Stimulated activated naive CD8-positive, alpha-beta T cell treated with anti-CD3 and anti-CD28 coated beads, Interleukin-15, Interleukin-2, amounts not matched to agents 100 ng/mL and 50 ng/mL, for 24 hours (primary cell): ENCODE results near the gene AUTS2.

Source experiments
- H3K27ac Mint-ChIP-seq: one replicate; pipeline ENCODE4 v1.8.0; 2021; ENCODE audit warnings: mild to moderate bottlenecking, mixed read lengths
- H3K27me3 Mint-ChIP-seq: one replicate; pipeline ENCODE4 v1.8.0; 2021; ENCODE audit warnings: mixed read lengths
- H3K36me3 Mint-ChIP-seq: one replicate; pipeline ENCODE4 v1.8.0; 2021; ENCODE audit warnings: low read depth, mixed read lengths
- H3K4me1 Mint-ChIP-seq: one replicate; pipeline ENCODE4 v1.8.0; 2021; ENCODE audit warnings: low read depth, mixed read lengths
- H3K4me3 Mint-ChIP-seq: one replicate; pipeline ENCODE4 v1.8.0; 2021; ENCODE audit warnings: mild to moderate bottlenecking, mixed read lengths
- H3K9me3 Mint-ChIP-seq: one replicate; pipeline ENCODE4 v1.8.0; 2021; ENCODE audit warnings: mixed read lengths

The AUTS2 gene

GRCh38 chr7:69849268-69849667 is 251.0 kb downstream of the AUTS2 start:
- Mint-ChIP-seq H3K4me1 (peaks cover 11% of the 10 kb centered on the region), H3K27ac (no peak overlapping the region), H3K36me3 (no peaks in the 10 kb centered on the region), H3K27me3 (no peaks in the 10 kb centered on the region), H3K9me3 (no peaks in the 10 kb centered on the region), H3K4me3 (no peak overlapping the region)

- no peak overlapping the region for H3K27ac Mint-ChIP-seq
Measured at GRCh38 chr7:69857014-69857413, 258.7 kb downstream of the AUTS2 start.

GRCh38 chr7:69858471-69858870 is 260.2 kb downstream of the AUTS2 start:
- H3K4me3 Mint-ChIP-seq, result no peak overlapping the region
- H3K27ac Mint-ChIP-seq, result no peak overlapping the region
- H3K9me3 Mint-ChIP-seq, result no peaks in the 10 kb centered on the region
- H3K27me3 Mint-ChIP-seq, result no peaks in the 10 kb centered on the region
- H3K36me3 Mint-ChIP-seq, result no peaks in the 10 kb centered on the region
- H3K4me1 Mint-ChIP-seq, result no peaks in the 10 kb centered on the region

More at GRCh38 chr7:69857014-69857413, 258.7 kb downstream of the AUTS2 start:
- Mint-ChIP-seq H3K4me3 (no peak overlapping the region), H3K27me3 (no peaks in the 10 kb centered on the region), H3K4me1 (no peaks in the 10 kb centered on the region), H3K9me3 (no peaks in the 10 kb centered on the region), H3K36me3 (no peaks in the 10 kb centered on the region)

GRCh38 chr7:69859342-69859741 is 261.1 kb downstream of the AUTS2 start:
- Mint-ChIP-seq H3K4me1 (no peaks in the 10 kb centered on the region), H3K4me3 (no peak overlapping the region), H3K27ac (no peak overlapping the region), H3K36me3 (no peaks in the 10 kb centered on the region), H3K9me3 (no peaks in the 10 kb centered on the region), H3K27me3 (no peaks in the 10 kb centered on the region)

GRCh38 chr7:69860486-69860885 is 262.2 kb downstream of the AUTS2 start:
- Mint-ChIP-seq H3K4me1 (no peaks in the 10 kb centered on the region), H3K27ac (no peak overlapping the region), H3K27me3 (no peaks in the 10 kb centered on the region), H3K4me3 (no peak overlapping the region), H3K36me3 (no peaks in the 10 kb centered on the region), H3K9me3 (no peaks in the 10 kb centered on the region)

GRCh38 chr7:69860941-69861622 is 262.8 kb downstream of the AUTS2 start:
- no peak overlapping the region for H3K4me3 Mint-ChIP-seq
- H3K4me1 Mint-ChIP-seq, result no peaks in the 10 kb centered on the region
- H3K36me3 Mint-ChIP-seq, result no peaks in the 10 kb centered on the region
- H3K27ac Mint-ChIP-seq, result no peak overlapping the region
- no peaks in the 10 kb centered on the region for H3K9me3 Mint-ChIP-seq
- H3K27me3 Mint-ChIP-seq, result no peaks in the 10 kb centered on the region

- H3K9me3 Mint-ChIP-seq, result no peaks in the 10 kb centered on the region
Measured at GRCh38 chr7:69862413-69863064, 264.3 kb downstream of the AUTS2 start.

GRCh38 chr7:69864274-69864673 is 266.0 kb downstream of the AUTS2 start:
- Mint-ChIP-seq H3K4me3 (no peak overlapping the region), H3K36me3 (no peaks in the 10 kb centered on the region), H3K4me1 (no peaks in the 10 kb centered on the region), H3K9me3 (no peaks in the 10 kb centered on the region), H3K27me3 (no peaks in the 10 kb centered on the region), H3K27ac (no peak overlapping the region)

More at GRCh38 chr7:69862413-69863064, 264.3 kb downstream of the AUTS2 start:
- Mint-ChIP-seq H3K4me1 (no peaks in the 10 kb centered on the region), H3K27ac (no peak overlapping the region), H3K4me3 (no peak overlapping the region), H3K36me3 (no peaks in the 10 kb centered on the region), H3K27me3 (no peaks in the 10 kb centered on the region)

GRCh38 chr7:69864822-69865221 is 266.5 kb downstream of the AUTS2 start:
- Mint-ChIP-seq H3K27me3 (no peaks in the 10 kb centered on the region), H3K36me3 (no peaks in the 10 kb centered on the region), H3K4me1 (no peaks in the 10 kb centered on the region), H3K4me3 (no peak overlapping the region), H3K9me3 (no peaks in the 10 kb centered on the region), H3K27ac (no peak overlapping the region)

GRCh38 chr7:69868921-69869320 is 270.6 kb downstream of the AUTS2 start:
- Mint-ChIP-seq H3K27me3 (no peaks in the 10 kb centered on the region), H3K4me3 (no peak overlapping the region), H3K36me3 (no peaks in the 10 kb centered on the region), H3K27ac (no peak overlapping the region), H3K4me1 (no peaks in the 10 kb centered on the region), H3K9me3 (no peaks in the 10 kb centered on the region)

- Mint-ChIP-seq H3K4me3 (no peak overlapping the region), H3K9me3 (no peaks in the 10 kb centered on the region), H3K36me3 (no peaks in the 10 kb centered on the region), H3K4me1 (no peaks in the 10 kb centered on the region), H3K27me3 (no peaks in the 10 kb centered on the region), H3K27ac (no peak overlapping the region)
Measured at GRCh38 chr7:69871213-69871885, 273.1 kb downstream of the AUTS2 start.

- Mint-ChIP-seq H3K4me3 (no peak overlapping the region), H3K36me3 (no peaks in the 10 kb centered on the region), H3K27ac (no peak overlapping the region), H3K4me1 (no peaks in the 10 kb centered on the region), H3K9me3 (no peaks in the 10 kb centered on the region), H3K27me3 (no peaks in the 10 kb centered on the region)
Measured at GRCh38 chr7:69871886-69872569, 273.8 kb downstream of the AUTS2 start.

- Mint-ChIP-seq H3K9me3 (no peaks in the 10 kb centered on the region), H3K27me3 (no peaks in the 10 kb centered on the region), H3K36me3 (no peaks in the 10 kb centered on the region), H3K27ac (no peak overlapping the region), H3K4me3 (no peak overlapping the region), H3K4me1 (no peaks in the 10 kb centered on the region)
Measured at GRCh38 chr7:69873512-69873911, 275.2 kb downstream of the AUTS2 start.

GRCh38 chr7:69878015-69878414 is 279.7 kb downstream of the AUTS2 start:
- H3K4me1 Mint-ChIP-seq, result no peaks in the 10 kb centered on the region
- no peak overlapping the region for H3K4me3 Mint-ChIP-seq
- no peaks in the 10 kb centered on the region for H3K27me3 Mint-ChIP-seq
- no peaks in the 10 kb centered on the region for H3K36me3 Mint-ChIP-seq
- no peak overlapping the region for H3K27ac Mint-ChIP-seq
- no peaks in the 10 kb centered on the region for H3K9me3 Mint-ChIP-seq

GRCh38 chr7:69878591-69878990 is 280.3 kb downstream of the AUTS2 start:
- H3K27ac Mint-ChIP-seq, result no peak overlapping the region
- H3K4me1 Mint-ChIP-seq, result no peaks in the 10 kb centered on the region
- H3K4me3 Mint-ChIP-seq, result no peak overlapping the region
- H3K27me3 Mint-ChIP-seq, result no peaks in the 10 kb centered on the region
- H3K36me3 Mint-ChIP-seq, result no peaks in the 10 kb centered on the region
- peaks cover under 1% of the 10 kb centered on the region for H3K9me3 Mint-ChIP-seq
